HG03565 (cell line): ENCODE data around the gene SORCS2.

Source experiments
- ATAC-seq: cut with Tn5 transposase; IDR thresholded peaks from one replicate; pipeline ENCODE4 v1.9.1; 2021; ENCODE audit warnings: mild to moderate bottlenecking, moderate library complexity; ENCODE audit not compliant: unreplicated experiment

Gene SORCS2

GRCh38 chr4:7192252-7193029 is at the start of gene SORCS2:
Gene SORCS2 (plus strand): TSS chr4:7192538.
- no peak for ATAC-seq

- no peak for ATAC-seq
These were observed 47.7 kb upstream of the SORCS2 start for GRCh38 chr4:7144374-7145290.

GRCh38 chr4:7145291-7145934 is 46.9 kb upstream of the SORCS2 start:
- ATAC-seq, result no peak

DNA sequence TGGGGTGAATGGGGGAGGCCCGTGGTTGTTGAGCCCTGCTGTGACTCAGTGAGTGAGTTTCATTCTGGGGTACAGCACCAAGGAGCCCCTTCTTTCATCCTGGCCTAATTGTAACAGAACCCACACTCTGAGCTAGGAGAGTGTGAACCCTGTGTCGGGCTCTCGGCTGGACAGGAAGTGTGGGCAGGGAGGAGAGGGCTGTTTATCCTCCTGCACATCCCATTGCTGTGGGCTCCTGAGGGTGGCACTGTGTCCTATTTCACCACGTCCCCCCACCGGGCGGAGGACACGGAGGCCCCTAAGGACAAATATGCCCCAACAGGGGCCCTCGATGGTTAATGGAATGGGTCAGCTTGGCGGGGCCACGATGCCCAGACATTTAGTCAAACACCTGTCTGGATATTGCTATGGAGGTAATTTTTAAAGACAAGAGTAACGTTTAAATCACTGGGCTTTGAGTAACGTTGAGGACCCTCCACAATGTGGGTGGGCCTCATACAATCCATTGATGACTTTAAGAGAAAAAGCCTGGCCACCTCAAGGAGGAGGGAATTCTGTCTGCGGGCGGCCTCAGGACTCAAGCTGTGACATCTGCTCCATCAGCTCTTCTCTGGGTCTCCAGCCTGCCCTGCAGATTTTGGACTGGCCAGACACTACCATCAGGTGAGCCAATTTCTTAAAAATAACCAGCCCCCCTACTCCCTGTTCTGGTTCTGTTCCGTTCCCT is 46.1 kb upstream of the SORCS2 start:
- ATAC-seq, result no peak

DNA sequence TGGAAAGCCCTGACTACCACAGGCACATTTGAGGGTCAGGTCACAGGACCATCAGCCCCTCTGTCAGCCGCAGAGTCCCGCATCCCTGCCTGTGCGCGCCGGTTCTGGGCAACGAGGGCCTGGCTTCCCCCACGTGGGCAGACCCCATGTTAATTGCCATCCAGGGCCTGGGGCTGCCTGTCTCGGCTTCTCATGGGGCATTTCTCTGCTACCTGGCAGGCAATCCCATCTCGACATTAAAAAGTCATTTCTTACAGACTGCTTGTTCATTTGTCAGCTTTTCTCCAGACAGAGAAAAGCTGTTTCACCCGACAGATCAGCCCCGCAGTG is 45.6 kb upstream of the SORCS2 start:
- ATAC-seq, result no peak

DNA sequence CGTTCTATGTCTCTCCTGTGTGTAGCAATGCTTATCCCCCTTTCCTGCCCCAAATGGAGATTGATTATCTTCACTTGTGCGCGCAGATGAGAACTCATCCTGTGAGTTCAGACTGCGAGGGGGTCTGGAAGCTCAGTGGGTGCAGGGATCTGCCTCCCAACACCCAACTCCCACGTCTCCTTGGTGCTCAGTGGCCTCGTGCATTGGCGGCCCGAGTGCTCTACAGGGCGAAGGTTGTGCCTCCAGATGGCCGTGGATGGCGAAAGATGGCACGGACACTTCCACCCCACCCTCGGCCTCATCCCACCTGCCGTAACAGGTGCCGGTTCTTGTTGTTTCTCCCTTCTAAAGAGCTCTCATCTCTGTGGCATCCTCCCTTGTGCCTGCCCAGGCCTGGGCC is 45.1 kb upstream of the SORCS2 start:
- no peak for ATAC-seq

DNA sequence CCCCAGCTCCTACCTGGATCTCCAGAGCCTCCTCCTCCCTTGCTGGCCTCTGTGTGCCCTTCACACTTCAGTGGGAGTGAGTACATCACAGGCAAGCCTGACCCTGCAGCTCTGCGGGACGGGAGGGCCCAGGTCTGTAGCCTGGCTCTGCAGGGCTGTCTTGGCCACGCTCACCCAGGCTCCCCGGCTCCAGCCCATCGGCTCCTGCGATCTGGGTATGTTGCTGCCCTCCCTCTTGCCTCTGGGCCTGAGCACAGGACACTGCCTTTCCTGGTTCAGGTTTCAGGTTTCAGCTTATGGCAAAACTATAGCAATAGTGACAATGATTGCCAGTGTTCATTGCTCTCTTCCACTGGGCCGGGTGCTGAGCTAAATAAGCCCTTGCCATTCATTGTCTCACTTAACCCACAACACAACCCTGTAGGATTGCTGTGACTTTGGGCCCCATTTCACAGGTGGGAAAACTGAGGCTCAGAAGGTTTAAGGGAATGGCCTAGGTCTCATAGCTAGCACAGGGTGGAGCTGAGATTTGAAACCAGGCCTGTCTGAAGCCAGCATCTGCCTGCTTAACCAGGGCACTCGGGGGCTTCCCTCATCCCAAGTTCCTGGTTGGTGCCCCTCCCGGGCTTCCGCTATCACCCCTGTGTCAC is 44.6 kb upstream of the SORCS2 start:
- no peak for ATAC-seq

DNA sequence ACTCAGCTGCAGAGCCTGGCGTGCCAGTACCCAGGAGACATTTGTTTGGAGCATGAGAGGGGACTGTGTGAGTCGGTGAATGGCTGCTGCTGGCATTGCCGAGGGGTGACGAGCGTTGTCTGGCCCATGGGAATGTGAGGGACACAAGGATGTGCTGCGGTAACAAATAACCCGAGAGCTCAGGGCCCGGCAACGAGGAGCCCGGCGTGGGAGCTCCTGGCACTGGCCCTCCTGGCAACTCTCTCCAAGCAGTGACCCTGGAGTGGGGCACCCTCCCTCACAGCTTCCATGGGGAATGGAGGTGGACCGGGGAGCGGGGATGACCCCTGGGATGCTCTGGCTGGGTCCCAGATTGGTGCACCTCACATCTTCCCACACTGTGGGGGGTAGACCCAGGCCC is 44.0 kb upstream of the SORCS2 start:
- no peak for ATAC-seq

DNA sequence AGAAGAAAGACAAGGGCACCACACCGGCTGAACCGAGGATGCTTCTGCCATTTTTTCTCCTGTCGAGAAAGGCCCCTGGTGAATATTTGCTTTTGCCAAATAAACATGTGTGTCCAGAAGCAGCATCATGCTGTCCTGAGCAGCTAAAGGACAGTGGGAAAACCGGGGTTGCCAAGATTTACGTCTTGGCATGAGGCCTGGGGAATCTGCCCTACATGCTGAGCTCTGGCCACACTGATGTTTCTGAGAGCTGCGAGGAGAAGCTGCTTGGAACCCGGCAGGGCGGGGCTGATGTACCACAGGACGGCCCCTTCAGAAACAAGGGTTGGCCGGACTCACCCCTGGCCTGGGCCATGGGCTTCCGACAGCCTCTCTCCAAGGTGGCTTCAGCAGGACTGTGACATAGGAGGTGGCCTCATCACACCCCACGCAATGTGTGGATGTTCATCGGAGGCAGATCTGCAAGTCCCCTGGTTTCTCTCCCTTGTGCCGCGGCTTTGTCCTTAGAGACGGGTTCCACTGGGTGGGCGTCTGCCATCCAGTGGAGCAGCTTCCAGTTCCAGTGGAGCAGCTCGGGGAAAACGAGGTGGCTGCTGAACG is 42.2 kb upstream of the SORCS2 start:
- ATAC-seq, result no peak

DNA sequence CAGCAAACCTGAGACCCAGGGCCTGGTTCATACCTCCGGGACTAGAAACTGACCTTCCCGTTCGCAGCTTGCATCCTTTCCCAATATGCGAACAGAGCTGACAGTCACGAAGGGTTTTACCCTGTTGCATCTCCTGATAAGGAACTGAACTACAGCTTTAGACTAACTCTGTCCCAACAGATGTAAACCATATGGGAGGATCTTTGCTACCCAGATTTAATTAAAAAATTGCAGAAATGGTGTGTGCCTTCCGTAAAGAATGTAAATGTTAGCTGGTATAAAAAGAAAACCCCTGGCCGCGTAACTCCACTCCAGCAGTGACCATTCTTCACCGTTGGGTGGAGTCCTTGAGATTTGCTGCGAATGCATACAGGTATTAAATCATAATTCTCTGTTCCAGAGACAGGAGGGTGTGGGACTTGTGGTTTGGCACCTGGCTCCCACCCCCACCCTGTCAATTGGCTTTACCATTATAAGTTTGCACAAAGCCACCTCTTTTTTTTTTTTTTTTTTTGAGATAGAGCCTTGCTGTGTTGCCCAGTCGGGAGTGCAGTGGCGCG is 40.6 kb upstream of the SORCS2 start:
- no peak for ATAC-seq

- no peak for ATAC-seq
These were observed 38.6 kb upstream of the SORCS2 start for GRCh38 chr4:7153711-7154110.

- ATAC-seq, result no peak
These were observed 37.9 kb upstream of the SORCS2 start for GRCh38 chr4:7154351-7154981.

- ATAC-seq, result no peak
These were observed 36.7 kb upstream of the SORCS2 start for GRCh38 chr4:7155590-7156071.

- ATAC-seq, result no peak
These were observed 36.0 kb upstream of the SORCS2 start for GRCh38 chr4:7156328-7156727.

GRCh38 chr4:7156761-7157488 is 35.4 kb upstream of the SORCS2 start:
- ATAC-seq, result no peak

- ATAC-seq, result no peak
These were observed 34.7 kb upstream of the SORCS2 start for GRCh38 chr4:7157666-7158065.

DNA sequence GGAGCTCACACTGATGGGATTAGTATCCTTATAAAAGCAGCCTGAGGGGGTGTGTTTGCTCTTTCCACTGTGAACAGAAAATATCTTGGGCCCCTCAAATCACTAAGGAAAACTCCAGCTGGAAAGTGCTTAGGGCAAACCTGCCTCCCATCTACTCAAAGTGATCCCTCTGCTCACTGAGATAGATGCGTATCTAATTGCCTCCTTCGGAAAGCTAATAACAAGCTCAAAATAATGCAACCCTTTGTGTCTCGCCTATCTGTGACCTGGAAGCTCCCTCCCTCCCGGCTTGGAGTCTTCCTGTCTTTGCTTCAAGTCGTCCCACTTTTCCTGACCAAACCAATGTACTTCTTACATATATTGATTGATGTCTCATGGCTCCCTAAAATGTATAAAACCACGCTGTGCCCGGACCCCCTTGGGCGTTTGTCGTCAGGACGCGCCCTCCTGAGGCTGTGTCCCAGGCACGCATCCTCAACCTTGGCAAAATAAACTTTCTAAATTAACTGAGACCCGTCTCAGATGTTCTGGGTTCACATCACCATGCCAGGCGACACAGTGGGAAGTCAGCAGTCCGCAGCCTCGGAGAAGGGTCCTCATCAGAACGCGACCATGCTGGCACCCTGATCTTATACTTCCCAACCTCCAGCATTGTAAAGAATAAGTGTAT is 34.1 kb upstream of the SORCS2 start:
- ATAC-seq, result no peak

GRCh38 chr4:7158991-7159390 is 33.3 kb upstream of the SORCS2 start:
- ATAC-seq, result no peak
